ENCODE data around the gene RSRC1.

DNA sequence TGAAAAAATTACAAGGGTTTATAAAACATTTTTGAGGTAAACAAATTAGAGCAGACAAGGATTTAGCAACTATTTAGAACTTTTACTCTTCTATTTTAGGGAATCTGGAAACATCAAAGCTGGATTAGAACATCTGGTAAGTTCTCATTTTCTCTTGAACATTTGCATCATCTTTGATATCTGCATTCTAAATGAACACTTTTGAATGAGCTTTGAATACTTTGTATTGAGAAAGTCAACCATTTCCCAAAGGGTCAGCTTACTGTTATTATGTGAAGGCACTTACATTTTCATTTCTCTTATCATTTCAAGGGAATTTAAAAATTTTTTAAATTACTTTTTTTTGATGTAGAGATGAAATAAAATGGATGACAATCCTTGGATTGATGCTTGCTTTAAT is 188.1 kb downstream of the RSRC1 start:
- TF ChIP-seq, protein P1, sequence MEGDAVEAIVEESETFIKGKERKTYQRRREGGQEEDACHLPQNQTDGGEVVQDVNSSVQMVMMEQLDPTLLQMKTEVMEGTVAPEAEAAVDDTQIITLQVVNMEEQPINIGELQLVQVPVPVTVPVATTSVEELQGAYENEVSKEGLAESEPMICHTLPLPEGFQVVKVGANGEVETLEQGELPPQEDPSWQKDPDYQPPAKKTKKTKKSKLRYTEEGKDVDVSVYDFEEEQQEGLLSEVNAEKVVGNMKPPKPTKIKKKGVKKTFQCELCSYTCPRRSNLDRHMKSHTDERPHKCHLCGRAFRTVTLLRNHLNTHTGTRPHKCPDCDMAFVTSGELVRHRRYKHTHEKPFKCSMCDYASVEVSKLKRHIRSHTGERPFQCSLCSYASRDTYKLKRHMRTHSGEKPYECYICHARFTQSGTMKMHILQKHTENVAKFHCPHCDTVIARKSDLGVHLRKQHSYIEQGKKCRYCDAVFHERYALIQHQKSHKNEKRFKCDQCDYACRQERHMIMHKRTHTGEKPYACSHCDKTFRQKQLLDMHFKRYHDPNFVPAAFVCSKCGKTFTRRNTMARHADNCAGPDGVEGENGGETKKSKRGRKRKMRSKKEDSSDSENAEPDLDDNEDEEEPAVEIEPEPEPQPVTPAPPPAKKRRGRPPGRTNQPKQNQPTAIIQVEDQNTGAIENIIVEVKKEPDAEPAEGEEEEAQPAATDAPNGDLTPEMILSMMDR (IDR thresholded peaks at IDR 0.05), result no peak
- TF ChIP-seq POLR2A (IDR thresholded peaks at IDR 0.05) (no peak), POLR2AphosphoS5 (IDR thresholded peaks at IDR 0.05; ENCODE audit: insufficient read depth in 1 of 2, low read depth in 1 of 2) (no peak)
